Dedifferentiated amniotic fluid mesenchymal stem cell (primary cell): ENCODE measurements around the gene FAM219B.
"Not testable (repeated sequence)": the region's sequence is repeated elsewhere in the genome, so short reads cannot be mapped to it uniquely, and the experiment has no call there.

Experiments
- DNase-seq: peaks from one replicate; pipeline ENCODE4 v3.0.0-alpha.2; 2016; ENCODE audit errors: extremely low spot score

FAM219B gene

DNA sequence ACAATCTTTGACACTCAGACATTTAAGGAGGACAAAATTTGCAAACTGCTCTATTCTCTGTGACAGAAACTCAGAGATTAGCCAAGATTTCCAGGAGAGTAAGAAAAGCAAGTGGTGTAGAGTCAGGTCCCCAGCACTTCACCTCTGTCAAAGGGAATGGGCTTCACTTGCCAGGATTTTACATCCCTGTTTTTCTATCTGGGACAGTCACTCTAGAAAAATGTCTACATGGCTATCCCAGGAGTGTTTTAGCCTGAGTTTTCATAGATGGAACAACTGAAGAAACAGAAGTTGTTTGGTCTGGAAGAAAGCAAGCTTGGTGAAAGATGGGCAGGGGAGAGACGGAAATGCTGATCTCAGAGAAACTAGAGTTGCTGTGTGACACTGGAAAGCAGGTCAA lies 3.0 kb downstream of the FAM219B start:
- DNase-seq = no peak

DNA sequence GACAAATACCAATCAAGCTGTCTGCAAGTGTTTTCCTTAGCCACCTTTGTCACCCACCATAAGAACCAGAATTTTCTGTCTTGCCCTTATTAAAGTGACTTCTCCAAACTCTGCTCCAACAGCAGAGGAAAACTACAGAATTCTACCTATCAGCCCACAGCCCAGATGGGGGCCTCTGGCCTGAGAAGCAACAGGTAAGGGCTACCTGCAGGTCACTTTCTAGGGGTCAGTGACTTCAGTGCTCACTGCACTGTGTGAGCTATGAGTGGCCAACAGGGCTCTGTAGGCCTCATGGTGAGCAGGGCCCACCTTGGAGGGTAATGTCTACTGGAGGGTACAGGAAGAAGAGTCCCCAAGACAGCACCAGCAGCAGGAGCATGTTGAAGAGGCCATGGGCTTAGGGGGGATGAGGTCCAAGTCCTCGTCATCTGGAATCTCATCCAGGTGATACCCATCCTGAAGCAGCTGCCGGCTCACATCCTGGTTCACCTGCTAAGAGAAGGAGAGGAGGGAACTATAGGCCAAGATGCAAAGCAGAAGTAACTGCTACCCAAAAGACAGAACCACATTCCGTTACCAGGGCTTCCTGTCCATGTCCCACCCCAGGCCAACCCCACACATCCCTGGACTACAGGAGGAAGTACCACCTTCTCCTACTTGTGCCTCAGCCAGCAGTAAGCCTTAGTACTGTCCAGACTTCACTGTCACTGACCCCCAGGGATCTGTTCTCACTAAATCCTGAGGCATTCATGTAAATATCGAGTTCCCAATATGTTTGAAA lies 4.2 kb downstream of the FAM219B start:
- no peak for DNase-seq

DNA sequence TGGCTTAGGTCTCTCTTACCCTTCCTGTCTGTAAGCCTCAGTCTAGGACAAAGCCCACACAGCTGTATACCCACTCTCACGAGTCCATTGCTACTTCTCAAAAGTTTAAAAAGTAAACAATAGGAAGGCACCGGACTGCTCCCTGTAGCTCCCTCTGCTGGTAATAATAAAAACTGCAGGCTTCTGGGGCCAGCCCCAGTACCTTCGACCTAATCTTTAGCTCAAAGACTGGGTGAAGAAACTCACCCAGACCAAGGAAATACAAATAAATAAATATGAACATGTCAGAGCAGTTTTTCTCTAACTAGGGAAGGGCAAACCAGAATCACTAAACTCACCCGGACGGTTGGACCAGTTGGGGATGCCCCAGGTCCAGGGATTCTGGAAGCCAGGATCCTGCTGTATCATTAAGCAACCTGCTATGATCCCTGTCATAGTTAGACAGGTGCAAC lies 5.0 kb downstream of the FAM219B start:
- DNase-seq = peak; percentile 51

DNA sequence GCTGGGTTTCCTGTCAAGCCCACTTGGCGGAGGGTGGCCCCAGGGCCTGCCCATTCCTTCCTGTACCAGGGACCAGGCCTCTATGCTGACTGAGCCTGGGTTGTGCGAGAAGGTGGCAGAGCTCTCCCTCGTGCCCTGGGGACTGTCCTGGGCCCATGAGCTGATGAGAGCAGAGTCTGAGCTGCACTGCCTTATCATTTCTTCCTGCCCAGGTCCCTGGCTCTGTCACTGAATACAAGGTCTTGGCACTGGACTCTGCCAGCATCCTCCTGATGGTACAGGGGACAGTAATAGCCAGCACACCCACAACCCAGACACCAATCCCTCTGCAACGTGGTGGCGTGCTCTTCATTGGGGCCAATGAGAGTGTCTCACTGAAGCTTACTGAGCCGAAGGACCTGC lies 9.3 kb downstream of the FAM219B start:
- no peak for DNase-seq

DNA sequence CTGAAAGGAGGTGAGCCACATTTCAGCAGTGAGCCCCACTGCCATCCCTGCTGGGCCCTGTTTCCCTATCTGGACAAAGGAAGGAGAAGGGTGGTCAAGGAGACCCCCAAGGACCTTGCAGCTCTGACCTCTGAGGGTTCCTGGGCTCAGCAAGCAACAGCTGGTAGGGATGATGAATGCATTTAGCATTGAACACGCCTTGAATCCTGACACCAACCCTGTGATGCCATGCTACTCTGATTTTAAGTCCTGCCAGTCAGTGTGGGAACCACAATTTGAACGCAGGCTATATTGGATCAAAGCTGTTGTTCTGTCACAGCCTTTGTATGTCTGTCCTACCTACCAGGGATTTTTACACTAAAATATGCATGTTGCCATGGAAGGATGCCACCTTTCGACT lies 10.3 kb downstream of the FAM219B start:
- DNase-seq = no peak

DNA sequence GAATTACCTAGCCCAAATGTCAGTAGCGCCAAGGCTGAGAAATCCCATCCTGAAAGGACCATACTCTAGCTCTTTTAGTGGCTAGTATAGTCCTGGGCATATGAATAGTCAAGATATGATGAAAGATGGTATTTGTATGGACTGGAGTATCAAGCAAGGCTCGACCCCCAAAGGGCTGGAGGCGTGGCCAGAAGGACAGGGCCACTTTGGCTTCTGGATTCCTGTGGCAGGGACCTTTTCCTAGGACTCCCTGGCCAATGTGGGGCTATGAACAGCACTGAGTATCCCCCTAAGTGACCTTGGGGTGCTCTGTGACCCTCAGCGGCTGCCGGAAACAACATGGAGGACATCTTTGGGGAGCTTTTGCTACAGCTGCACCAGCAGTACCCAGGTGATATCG lies 10.8 kb downstream of the FAM219B start:
- DNase-seq = no peak

DNA sequence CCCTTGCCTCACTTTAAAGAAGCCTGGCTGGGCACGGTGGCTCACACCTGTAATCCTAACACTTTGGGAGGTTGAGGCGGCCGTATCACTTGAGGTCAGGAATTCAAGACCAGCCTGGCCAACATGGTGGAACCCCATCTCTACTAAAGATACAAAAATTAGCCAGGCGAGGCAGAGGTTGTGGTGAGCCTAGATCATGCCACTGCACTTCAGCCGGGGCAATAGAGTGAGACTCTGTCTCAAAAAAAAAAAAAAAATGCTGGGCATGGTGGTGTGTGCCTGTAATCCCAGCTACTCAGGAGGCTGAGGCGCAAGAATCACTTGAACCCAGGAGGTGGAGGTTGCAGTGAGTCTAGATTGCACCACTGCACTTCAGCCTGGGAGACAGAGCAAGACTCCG lies 12.3 kb downstream of the FAM219B start:
- DNase-seq = not testable (repeated sequence)

DNA sequence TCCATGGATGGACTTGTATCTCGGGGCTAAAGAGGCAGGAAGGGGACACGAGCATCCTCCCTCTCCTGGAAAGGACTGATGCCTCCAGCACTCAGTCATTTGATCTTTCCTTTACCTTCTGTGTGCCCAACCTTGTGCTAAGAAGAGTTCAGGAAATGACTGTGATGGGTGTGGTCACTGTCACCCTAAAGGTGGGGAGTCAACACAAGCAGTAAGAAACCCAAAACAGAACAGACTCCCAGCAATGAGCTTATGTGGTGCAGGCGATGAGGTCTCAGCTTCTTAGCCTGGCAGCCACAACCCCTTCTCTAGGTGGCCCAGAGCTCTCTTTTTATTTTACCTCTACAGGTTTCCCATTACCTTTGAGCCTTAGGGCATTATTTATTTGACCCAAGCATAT lies 13.0 kb downstream of the FAM219B start:
- DNase-seq = no peak

DNA sequence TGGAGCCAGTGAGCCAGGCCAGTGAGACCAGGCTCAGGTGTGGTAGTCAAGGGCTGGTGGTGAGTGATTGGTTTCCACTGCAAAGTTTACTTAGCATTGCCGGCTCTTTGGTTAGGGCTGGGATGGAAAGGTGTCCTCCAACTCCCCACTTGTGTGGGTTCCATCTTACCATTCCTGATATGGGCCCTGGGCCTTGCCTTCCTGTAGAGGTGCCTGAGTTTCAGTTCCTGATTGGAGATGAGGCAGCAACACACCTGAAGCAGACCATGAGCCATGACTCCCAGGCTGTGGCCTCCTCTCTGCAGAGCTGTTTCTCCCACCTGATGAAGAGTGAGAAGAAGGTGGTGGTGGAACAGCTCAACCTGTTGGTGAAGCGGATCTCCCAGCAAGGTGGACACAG lies 13.7 kb downstream of the FAM219B start:
- no peak for DNase-seq

DNA sequence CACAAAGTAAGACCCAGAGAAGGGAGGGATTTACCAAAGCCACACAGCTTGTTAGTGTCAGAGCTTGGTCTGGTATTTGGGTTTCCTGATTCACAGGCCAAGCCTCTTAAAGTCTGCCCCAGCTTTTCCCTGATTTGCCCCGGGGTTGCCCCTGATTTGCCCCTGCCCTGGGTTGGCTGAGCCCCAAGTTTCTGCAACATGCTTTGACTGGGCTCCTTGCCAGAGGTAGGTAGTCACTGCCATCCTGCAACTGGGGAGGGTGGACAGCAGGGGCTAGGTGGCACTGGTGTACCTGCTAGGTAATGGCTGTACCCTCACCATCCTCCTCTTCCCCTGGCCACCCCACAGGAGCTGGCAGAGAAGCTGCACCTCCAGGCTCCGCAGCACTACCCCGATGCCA lies 14.3 kb downstream of the FAM219B start:
- DNase-seq = no peak

DNA sequence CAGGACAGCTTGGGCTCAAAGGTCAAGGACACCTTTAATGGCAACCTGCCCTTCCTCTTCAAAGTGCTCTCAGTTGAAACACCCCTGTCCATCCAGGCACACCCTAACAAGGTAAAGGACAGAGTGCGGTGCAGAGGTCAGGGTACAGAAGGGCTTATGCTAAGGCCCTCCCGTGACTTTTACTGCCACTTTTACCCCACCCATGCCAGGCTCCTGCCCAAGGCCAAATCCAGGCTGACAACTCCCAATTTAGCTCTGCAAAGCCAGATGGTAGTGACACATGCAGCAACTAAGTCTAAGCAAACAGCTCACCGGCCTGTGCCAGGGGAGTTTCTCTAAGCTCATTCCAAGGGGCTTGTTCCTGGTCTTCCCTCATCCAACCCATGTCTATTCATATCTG lies 15.2 kb downstream of the FAM219B start:
- DNase-seq = no peak

DNA sequence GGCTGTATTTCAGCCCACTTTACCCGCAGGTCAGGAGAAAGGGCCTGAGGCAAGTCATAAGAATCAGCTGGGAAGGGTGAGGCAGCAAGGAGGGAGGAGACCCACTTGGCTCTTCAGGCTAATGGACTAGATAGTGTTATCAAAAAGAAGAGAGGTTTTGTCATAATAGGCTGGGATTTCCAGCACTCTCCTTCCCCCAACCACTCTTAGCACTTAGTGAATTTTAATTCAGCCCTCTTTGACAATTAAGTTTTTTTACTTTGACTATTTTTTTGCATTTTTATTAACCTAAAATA lies 16.0 kb downstream of the FAM219B start:
- DNase-seq = no peak

DNA sequence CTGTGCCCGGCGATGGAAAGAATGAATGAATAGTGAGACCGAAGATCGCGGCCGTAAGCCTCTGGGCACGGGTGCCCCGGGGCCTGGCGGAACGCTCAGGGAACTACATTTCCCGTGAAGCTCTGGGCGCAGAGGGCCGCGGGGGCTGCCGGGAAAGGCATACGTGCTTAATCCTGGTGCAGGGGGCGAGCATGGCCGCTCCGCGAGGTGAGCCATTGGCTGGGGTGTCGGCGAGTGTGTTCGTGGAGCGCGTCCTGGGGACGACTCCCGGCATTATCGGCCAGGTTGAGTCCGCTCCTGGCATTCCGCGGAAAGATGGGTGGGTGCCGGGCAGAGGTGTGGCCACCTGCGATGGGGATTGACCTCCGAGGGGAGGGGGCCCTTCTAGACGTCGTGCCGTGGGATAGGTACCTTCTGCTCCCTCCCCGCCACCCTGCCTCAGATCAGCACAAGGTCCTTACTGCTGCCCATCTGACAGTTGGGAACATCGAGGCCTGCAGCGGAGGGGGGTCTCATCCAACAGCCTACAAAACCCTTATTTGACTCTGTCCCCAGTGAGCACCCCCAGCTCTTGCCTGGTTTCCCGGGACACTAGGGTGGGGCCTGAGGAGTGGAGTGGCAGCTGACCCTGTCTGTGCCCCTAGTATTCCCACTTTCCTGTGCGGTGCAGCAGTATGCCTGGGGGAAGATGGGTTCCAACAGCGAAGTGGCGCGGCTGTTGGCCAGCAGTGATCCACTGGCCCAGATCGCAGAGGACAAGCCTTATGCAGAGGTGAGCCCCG lies 16.6 kb downstream of the FAM219B start, which contains the start of gene MPI:
TSS of gene MPI (plus strand) at position 160 of the 782 bp plus-strand sequence. CDS start at position 192, 32 bp downstream.
- DNase-seq = peak; percentile 80

DNA sequence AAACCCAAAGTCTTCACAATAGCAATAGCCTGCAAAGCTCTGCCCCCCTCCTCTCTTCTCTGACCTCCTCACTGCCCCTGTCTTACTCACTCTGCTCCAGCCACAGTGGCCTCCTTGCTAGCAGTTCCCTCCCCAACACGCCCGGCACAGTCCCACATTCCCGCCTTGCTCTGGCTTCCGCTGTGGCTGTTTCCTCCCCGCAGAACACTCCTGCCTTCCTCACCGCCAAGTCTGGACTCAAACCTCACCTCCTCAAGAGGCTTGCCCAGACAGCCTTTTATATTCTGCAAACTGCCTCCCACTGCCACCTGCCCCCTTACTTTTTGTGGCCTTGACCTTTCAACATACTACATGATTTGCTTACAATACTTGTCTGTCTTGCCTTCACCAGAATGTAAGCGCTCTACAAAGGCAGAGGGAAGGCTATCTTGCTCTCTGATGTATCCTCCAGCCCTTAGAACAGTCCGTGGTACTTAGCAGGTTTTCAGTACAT lies 17.2 kb downstream of the FAM219B start:
- DNase-seq = no peak

DNA sequence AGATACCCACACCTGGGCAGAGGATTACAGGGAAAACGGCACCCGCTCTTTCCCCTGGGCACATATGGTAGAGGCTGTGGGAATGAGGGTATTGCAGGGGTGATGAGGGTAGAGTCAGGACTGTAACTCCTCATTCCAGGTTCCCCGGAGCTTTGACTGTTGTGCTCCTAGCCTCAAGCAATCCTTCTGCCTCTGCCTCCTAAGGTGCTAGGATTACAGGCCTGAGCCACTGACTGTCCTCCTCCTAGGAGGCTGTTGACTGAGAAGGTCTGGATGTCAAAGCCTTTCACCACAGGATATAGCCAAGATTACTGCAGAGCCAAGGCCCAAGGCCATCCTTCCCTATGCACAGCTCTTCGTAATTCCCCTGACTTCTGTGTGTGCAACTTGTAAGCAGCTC lies 17.9 kb downstream of the FAM219B start:
- no peak for DNase-seq

DNA sequence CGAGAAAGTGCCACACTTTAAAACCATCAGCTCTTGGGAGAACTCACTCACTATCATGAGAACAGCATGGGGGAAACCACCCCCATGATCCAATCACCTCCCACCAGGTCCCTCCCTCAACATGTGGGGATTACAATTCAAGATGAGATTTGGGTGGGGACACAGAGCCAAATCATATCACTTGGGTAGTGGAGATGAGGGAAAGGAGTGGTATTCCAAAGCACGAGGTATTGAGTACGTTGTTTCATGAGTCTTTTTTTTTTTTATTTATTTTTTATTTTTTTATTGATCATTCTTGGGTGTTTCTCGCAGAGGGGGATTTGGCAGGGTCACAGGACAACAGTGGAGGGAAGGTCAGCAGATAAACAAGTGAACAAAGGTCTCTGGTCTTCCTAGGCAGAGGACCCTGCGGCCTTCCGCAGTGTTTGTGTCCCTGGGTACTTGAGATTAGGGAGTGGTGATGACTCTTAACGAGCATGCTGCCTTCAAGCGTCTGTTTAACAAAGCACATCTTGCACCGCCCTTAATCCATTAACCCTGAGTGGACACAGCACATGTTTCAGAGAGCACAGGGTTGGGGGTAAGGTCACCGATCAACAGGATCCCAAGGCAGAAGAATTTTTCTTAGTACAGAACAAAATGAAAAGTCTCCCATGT lies 19.0 kb downstream of the FAM219B start:
- DNase-seq = not testable (repeated sequence)

DNA sequence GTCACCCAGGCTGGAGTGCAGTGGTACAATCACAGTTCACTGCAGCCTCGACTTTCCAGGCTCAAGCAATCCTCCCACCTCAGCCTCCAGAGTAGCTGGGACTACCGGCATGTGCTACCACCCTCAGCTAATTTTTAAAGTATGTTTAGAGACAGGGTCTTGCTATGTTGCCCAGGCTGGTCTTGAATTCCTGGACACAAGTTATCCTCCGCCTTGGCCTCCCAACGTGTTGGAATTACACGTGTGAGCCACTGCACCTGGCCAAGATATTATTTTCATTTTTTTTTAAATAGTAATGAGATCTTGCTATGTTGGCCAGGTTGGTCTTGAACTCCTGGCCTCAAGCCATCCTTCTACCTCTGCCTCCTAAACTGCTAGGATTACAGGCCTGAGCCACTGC lies 21.2 kb downstream of the FAM219B start:
- DNase-seq = no peak

DNA sequence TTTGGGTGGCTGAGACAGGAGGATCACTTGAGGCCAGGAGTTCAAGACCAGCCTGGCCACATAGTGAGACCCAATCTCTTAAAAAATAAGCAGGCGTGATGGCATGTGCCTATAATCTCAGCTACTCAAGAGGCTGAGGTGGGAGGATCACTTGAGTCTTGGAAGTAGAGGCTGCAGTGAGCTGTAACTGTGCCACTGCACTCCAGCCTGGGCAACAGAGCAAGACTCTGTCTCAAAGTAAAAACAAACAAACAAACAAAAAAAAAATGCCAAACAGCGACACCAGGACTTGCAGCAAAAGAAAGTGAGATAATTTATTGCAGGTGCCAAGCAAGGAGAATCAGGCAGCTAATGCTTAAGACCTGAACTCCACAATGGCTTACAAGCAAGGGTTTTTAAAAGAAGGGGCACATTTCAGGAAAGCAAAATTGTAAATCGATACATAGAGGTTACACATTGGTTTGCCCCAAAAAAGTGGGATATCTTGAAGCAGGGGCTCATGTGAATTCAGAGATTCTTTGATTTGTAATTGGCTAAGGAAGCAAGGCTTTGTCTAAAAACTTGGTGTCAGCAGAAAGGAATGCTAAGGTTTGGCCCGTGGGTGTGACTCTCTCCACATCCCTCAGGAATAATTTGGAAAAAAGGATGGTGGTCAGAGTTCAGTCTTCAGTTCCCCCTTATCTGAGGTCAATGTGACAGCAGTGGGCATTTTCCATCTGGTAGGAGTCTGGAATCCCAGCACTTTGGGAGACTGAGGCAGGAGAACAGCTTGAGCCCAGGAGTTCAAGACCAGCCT lies 22.0 kb downstream of the FAM219B start:
- no peak for DNase-seq

DNA sequence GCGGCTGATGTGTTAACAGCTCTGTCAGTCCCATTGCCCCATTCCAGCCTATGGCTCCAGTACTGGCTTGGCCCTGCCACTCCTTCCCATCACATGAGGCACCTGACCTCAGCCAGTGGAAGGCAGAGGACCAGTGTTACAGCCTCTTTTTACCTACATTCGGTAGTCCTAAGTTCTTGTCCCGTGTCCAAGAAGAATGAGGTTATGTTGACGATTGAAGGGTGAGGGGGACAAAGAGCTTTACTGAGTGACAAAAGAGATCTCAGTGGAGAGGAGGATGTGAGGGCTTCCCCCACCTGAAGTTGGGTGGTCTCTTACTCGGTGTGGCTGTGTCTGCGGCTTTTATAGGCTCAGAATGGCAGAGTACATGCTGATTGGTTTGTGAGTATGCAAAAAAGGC lies 24.1 kb downstream of the FAM219B start:
- no peak for DNase-seq

DNA sequence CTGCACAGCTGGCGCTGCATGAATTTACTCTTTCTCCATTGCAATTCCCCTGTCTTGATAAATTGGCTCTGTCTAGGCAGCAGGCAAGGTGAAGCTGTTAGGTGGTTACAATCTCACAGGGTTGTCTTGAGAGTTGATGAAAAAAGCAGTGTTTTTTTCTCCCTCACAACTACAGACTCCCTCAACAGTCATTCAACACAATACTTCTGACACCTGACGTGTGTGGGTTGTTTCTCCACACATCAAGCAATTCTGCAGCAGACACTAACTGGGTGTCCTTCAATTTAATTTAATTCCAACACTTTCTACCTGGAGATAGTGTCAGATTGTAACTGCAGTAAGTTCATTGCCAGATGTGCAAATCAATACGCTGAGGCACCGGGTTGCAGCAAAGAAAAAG lies 28.4 kb downstream of the FAM219B start:
- DNase-seq = no peak

DNA sequence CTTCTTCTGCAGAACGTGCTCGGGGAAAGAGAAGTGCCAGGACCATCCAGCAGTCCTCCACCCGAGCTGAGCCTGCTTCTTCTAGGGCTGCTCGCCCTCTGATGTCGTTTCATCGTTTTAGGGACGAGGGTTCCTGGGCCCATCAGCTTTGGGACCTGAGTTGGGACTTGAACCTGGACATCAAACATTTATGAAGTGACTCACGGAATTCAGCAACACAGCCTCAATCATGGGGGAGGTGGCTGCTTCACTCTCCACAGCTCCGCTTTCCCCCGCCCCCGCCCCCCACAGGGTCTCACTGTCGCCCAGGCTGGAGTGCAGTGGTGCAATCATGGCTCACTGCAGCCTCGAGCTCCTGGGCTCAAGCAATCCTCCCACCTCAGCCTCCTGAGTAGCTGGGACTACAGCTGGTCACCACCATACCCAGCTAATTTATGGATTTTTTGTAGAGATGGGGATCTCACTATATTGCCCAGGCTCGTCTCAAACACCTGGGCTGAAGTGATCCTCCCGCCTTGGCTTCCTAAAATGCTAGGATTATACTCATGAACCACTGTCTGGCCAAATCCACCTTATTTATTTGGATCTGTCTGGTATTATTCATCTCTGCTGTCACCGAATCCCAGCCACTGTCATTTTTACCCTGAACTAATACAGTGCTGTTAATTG lies 32.8 kb downstream of the FAM219B start:
- no peak for DNase-seq
